ENCODE results near the gene RTL1.

- TF ChIP-seq POLR2AphosphoS5 (IDR thresholded peaks at IDR 0.05; ENCODE audit: low read depth, low read length): no peak
- TF ChIP-seq REST (IDR thresholded peaks at IDR 0.05; ENCODE audit: insufficient read depth in 1 of 2, low read depth in 2 of 2, low read length in 2 of 2): no peak
- no peak for TF ChIP-seq TAF1 (IDR thresholded peaks at IDR 0.05; ENCODE audit: borderline replicate concordance, insufficient read depth, low read length)
- no peak for TF ChIP-seq SIN3A (IDR thresholded peaks at IDR 0.05; ENCODE audit: borderline replicate concordance, insufficient read depth, low read length)
- TF ChIP-seq FOXP2 (optimal IDR thresholded peaks at IDR 0.05; ENCODE audit: borderline replicate concordance, extremely low read depth, extremely low read length, insufficient read depth): no peak
Observed at GRCh38 chr14:100862793-100863192, 40.7 kb downstream of the RTL1 start.
